CD4-positive, alpha-beta T cell treated with Interleukin-21 for 1 hour (primary cell): ENCODE results near the gene HOXC6.

ENCODE experiments used
- DNase-seq: peaks from one replicate; pipeline ENCODE4 v3.0.0-alpha.2; 2020

Gene HOXC6

DNA sequence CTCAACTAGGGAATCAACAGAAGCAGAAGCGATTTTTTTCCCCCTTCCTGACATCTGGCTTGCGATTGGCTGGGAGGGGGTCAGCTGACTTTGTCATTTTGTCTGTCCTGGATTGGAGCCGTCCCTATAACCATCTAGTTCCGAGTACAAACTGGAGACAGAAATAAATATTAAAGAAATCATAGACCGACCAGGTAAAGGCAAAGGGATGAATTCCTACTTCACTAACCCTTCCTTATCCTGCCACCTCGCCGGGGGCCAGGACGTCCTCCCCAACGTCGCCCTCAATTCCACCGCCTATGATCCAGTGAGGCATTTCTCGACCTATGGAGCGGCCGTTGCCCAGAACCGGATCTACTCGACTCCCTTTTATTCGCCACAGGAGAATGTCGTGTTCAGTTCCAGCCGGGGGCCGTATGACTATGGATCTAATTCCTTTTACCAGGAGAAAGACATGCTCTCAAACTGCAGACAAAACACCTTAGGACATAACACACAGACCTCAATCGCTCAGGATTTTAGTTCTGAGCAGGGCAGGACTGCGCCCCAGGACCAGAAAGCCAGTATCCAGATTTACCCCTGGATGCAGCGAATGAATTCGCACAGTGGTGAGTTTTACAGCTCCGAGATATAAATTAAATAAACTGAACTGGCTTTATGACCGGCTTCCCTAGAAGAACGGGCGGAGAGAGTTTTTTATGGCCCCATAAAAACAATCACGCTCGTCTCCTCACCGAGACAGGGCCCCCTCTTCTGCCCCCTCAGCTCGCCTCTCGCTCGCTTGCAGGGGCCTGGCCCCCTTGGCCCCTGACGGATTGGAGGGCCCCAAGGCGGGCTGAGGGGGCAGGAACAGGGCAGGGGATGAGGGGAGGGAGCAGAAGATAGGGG lies at the start of gene HOXC6:
TSS of gene HOXC6 (plus strand) at position 127 of the 888 bp plus-strand sequence. CDS start at position 209, 82 bp downstream.
- no peak for DNase-seq

DNA sequence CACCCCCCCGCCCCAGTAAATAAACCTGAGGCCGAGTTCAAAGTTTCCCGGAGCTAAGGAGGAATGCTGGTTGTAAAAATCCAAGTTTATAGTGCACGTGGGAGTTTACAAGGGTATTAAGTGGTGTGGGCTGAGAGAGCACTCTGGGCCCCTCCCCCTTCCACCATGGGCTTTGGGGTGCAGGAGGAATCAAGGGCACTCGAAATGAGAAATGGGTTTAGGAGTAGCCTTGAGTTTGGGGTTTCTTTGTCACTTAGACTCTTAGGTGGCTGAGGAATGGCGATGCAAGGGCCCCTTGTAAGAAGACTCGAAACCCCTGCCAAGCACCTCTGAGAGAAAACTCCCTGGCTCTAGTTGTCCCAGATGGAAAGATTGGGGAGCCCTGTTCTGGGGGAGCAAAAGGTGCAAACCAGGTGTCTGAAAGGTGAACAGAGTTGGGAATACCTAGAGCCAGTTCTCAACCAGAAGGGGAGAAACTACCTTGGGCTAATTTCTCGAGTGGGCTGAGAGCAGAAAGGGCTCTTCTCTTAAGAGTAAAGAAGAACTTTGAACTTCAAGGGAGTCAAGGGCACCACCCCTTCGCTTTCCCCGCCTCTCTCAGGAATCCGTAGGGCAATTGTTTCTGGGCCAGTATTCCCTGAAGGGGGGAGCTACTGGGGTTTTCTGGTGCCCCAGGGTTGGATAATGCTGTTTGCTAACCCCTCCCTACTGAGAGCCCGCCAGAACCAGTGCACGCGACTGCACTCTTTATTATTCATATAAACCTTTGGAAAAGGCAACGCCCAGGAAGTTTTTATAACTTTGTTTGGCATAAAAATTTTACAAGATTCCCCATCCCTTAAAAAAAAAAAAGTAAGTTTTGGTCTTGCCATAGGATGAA lies 49.5 kb upstream of the HOXC6 start:
- no peak for DNase-seq

DNA sequence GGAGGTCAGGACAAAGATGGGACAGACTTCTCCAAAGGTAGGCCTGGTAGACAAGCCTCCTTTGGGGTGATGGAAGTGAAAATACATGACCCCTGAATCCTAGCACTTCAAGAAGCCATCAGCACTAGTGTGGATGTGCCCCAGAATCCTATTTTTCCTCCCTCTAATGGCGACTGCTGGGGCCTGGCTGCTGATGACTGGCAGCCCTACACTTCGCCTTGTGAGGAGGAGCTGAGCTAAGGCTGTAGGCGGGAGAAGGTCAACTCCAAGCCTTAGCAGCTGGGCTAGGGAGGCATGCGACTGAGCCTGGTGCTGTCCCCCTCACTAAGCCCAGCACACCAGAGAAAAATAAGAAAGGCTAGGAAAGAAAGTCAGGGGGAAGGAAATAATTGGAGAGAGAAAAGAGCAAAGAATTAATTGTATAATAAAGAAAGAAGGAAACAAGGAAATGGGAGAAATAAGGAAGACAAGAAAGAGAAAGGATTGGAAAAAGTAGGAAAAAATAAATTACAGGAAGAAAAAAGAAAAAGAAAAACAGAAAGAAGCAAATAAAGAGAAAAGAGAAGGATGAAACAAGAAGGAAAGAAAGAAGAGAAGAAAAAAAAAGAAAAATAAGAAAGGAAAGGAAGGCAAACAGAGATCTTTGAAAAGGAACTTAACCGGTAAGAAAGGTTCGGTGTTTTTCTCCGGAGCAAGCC lies 48.0 kb upstream of the HOXC6 start:
- DNase-seq = no peak

DNA sequence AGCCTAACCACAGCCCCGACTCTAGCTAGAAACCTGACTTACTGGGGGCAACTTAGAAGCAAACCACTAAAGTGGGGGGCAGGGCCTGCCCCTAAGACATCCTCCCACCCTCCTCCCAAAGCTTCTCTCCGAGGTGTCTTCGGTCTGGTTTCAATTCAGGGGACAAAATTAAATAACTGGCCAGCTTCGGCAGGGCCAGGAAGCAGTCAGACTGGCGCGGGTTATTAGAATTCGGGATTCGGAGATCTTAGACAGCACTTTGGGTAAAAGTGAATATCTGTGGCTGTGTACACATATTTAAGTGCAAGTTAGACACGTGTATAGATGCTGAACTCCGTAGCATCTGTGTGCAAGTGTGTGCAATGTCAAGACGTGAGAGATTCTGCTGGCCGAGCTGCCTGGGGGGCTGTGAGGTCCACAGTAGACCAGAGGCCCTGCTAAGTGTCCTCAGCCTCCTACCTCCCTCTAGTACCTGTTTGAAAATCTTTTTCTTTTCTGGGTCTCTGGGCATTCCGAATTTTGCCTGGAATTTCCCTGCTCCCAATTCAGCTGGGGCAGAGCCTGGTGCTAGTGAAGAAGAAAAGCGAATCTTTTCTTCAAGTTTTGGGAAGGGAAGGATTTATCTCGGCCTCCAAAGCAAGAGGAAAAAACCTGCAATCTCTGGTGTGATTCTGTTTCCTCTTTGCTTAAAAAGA lies 47.3 kb upstream of the HOXC6 start:
- DNase-seq = no peak

DNA sequence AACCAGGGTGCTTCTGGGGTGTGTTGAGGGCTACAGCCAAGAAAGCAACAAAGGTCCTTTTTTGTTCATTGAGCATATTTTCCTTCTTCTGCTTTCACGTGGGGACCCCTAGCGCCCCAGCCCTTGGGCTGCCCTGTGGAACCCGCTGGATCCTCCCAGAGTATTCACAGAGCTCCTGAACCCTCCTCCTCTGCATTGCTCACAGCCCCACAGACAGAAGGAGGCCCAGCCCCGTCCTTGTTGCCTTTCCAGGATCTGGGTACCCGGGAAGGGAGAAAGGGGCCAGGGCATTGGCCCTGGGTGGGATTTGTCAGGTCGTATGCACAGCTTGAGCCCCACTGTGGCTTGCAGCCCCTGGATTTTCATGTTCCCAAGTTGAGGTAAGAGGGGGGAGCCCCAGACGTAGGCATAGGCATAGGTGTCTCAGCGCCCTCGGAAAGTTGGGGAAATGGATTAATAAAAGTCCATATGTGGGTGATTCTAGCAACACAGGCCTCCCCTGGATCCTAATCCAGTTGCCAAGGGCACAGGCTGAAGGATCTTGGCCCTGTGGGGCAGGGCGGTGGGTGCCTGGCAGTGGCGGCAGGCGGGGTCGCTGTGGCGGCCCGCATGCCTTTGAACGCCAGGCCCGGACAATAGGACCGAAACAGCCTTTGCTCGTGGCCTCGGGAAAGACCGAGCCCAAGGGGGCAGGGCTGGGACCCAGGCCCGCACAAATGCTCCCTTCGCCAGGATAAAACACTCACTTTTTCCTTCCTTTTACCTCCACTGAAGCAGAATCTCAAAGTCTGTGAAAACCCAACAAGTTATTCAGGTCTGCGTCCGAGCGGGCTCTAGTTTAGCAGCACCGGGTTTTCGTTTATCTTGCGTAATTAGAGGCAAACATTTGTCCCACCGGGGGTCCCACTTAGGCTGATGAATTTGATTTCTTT lies 46.3 kb upstream of the HOXC6 start:
- no peak for DNase-seq

DNA sequence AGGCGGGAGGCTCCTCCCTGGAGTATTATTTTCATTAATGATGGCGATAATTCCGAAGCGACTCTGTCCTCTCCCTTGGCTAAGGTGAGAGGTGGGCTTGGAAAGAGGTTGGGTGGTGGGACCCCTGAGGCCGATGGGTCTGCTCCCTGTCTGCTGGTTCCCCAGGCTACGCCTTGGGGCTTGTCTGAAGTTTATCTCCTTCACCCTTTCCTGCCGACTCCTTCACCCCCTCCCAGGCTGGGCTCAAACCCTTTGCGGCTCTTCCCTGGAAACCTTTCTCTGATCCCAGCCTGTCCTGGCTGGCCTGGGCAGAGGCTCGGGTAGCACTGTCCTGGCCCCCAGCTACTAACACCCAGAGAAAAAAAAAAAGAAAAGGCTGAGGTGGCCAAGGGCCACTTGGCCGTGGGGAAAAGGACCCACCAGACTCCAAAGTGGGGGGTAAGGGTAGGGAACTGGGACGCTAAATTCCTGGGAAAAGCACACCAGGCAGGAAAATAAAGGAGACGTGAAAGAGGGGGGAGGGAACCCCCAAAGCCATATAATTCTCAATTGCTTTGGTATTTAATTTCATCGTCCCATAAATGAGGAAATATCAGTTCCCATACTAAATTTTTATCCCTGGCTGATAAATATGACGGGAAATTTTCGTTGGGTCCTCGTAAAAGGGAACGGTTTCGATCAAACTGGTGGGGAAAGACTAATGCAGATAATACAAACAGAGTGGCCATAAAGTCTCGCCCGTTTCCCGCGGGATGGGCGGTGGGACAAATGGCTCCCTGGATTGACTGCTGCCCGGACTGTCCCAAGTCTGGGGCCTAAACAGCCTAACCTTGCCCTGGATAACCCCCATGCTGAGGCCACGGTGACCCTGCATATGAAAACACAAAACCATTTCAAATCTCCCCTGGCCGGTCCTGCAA lies 45.3 kb upstream of the HOXC6 start:
- no peak for DNase-seq

DNA sequence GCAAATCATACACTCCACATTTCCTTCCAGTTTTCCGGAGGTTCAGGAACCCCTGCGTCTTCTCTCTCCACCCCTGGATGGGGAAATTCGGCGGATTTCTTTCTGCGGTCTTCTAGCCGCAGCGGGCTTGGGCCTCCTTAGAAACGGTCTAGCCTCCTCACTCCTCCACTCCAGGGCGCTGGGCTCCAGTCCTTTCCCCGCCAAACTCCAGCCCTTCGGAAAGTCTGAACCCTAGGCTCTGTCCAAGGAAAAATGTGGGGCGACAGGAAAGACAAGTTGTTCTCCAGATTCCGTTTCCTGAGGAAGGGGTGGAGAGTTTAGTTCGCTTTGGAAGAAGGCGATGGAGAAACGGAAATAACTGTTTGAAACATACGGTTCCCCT lies 44.7 kb upstream of the HOXC6 start:
- no peak for DNase-seq

DNA sequence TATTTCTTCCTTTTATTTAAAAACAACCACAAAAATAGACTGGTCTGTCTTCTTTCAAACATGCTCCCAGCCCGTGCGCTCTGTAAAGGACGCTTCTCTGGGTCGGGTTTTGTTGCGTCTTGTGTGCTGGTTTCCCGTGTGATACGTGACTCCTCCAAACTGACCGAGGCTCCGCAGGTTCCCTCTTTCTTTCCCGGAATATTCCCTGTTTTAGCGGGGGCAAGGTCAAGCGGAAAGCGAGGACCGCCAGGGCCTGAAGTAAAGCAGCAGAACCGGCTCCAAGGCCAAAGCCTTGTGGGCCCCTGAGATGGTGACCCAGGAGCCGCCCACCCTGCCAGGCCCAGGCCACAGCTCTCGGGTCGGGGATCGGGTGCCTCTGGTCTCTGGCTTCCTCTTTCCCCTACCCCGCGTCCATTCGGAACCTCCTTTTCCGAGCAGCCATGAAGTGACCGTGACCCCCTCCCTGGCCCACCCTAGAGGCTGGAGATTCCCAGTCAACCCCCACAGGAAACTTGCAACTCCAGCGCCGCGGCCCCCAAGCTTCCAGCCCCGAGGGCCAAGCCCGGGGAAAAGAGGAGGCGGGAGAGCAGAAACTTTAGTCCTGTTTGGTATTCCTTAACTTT lies 44.2 kb upstream of the HOXC6 start:
- no peak for DNase-seq

DNA sequence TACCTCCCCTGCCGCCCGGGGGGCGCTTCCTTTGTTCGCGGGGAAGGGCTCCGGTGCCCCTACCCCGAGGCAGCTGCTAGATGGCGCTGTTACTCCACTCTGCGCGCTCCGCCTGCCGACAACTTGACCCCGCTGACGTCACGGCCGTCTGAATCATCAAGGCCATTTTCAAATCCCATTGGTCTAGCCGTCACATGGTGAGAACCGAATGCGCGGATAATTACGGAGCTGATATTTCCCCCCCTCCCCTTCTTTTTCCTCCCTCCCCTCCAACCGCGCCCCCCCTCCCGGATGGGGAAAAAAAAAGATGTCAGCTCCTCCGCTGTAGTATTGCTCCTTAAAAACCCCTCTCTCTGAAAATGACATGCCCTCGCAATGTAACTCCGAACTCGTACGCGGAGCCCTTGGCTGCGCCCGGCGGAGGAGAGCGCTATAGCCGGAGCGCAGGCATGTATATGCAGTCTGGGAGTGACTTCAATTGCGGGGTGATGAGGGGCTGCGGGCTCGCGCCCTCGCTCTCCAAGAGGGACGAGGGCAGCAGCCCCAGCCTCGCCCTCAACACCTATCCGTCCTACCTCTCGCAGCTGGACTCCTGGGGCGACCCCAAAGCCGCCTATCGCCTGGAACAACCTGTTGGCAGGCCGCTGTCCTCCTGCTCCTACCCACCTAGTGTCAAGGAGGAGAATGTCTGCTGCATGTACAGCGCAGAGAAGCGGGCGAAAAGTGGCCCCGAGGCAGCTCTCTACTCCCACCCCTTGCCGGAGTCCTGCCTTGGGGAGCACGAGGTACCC lies 43.1 kb upstream of the HOXC6 start, which contains the start of gene HOXC10:
TSS of gene HOXC10 (plus strand) at position 246 of the 791 bp plus-strand sequence. CDS start at position 360, 114 bp downstream.
- peak; percentile 73 for DNase-seq

DNA sequence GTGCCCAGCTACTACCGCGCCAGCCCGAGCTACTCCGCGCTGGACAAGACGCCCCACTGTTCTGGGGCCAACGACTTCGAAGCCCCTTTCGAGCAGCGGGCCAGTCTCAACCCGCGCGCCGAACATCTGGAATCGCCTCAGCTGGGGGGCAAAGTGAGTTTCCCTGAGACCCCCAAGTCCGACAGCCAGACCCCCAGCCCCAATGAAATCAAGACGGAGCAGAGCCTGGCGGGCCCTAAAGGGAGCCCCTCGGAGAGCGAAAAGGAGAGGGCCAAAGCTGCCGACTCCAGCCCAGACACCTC lies 42.6 kb upstream of the HOXC6 start:
- DNase-seq = no peak

DNA sequence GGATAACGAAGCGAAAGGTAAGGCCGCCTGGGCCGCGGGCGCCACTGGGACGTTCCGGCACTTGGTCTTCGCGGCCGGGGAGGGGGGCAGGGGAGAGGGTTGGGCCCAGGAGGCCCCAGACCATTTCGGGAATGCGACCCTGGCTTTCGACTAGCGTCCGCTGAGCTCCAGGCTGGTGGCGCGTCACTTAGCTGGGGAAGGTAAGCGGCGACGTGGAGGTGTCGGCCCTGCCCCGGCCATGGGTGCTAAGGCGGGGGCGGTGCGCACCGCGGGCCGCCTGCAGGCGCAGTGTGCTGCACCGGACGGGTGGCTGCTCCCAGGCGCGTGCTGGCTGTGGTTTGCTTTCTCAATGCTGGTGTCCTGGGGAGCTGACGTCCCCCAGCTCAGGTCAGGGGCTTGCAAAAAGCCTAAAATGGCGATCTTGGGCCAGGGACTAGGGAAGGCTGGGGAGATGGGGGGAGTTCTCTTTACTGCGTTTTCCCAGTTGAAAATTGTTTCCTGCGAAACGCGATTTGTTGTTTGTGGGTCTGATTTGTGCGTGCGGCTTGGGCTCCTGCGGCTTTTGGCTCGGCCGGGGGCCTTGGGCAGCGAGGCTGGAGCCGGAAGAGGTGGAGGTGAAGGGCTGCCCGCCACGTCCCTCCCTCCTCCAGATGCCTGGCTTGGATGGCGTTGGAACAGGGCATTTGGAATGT lies 42.1 kb upstream of the HOXC6 start:
- DNase-seq = no peak

DNA sequence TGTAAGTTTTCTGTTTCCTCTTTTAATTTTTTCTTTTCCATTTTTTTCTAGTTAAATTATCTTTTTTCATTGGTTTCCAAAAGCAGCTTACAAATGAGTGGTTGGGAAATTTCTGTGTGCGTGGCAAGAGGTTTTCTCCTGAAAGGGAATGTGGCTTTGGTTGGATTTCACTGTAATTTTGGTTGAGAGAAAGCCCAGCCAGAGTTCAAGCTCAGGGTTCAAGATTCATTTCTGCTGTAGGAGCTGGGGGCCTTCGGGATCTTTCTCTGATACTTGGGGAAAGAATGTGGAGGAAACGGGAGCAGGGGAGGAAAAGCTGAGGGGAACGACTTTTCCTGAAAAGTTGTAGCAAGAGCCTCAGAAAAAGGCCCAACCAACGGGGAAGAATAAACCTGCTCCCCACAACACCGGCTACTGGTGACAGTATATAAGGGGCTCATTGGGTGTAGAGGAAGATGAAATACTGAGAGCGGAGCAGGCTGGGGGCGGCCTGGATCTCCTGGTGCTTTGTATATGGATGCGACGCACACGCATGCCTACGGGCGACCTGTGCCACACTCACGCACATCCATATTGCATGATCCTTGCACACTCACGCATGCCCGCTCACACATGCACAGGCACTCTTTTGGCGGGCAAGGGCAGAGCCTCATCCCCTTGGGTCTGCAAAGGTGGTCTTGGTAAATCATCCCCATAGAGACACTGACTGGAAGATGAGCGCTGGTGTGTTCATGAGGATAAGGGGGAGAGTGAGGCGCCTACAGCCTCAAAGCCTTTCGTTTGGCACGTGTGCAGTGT lies 41.4 kb upstream of the HOXC6 start:
- DNase-seq = no peak

DNA sequence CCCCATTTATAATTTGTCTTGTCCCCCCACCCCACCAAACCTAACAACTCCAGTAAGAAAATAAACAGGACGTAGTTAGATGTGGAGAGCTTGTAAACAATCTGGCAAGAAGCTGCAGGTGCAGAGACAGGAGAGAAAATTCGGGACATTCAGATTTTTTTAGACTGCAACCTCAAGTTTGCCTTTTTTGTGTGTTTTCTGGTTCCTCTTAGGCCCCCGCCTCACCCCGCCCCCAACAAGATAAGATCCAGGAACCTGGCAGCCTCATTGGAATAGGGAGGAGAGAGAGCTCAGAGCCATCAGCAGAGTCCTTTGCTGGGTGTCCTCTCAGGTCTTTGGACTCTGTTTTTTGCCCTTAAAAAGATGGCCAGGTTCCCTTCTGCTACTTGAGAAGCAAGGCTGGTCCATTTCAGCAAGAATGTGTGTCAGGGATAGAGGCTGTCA lies 40.4 kb upstream of the HOXC6 start:
- no peak for DNase-seq

DNA sequence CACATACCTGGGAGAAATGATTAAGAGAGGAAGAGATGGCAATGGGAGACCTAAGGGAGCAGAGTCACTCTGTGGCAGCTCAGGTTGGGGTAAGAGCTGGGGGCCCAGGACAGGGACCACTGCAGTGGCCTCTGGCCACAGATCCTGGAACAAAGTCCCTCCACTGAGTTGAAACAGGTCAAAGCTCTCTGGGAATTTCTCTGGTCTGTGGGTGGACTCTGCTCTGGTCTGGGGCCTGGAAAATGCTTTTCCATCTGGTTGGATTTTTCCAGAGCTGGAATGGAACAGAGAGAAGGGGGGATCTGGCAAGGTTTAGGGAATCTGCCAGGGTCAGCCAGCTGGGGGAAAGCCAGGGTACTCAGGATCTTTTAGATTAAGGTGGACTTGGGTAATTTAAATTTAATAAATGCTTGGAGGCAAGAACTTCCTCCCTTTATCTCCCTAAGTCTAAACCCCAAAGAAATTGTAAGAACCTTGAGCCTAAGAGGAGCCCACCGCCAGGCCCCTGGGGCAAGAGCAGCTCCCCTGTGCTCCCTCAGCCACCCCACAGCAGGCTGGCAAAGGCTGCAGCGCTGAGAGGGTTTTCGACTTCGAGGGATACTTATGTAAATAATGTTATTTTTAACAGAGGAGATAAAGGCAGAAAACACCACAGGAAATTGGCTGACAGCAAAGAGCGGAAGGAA lies 39.6 kb upstream of the HOXC6 start:
- DNase-seq = no peak

DNA sequence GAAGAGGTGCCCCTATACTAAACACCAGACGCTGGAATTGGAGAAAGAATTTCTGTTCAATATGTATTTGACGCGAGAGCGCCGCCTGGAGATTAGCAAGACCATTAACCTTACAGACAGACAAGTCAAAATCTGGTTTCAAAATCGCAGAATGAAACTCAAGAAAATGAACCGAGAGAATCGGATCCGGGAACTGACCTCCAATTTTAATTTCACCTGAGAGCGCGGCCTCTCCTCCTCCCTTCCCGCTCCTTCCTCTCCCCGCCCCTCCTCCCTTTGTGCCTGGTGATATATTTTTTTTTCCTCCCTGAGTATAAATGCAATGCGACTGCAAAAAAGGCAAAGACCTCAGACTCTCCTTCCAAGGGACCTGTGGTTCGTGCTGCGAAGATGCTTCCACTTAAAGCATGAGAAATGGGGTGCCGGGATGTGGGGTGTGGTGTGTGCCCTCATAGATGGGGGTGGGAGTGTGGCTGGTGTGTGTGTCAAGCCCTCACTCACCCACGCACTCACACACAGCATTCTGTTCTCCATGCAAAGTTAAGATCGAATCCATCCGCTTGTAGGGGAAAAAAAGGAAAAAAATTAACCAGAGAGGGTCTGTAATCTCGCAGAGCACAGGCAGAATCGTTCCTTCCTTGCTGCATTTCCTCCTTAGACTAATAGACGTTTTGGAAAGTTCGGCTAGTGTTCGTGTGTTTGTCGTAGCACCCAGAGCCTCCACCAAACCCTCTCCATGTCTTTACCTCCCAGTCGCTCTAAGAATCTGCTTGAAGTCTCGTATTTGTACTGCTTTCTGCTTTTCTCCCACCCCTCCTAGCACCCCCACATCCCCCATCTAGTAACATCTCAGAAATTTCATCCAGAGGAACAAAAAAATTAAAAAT lies 38.8 kb upstream of the HOXC6 start:
- no peak for DNase-seq
